ENCODE measurements around the gene HSPD1.
"Not testable (repeated sequence)": the region's sequence is repeated elsewhere in the genome, so short reads cannot be mapped to it uniquely, and the experiment has no call there.

HSPD1 gene

DNA sequence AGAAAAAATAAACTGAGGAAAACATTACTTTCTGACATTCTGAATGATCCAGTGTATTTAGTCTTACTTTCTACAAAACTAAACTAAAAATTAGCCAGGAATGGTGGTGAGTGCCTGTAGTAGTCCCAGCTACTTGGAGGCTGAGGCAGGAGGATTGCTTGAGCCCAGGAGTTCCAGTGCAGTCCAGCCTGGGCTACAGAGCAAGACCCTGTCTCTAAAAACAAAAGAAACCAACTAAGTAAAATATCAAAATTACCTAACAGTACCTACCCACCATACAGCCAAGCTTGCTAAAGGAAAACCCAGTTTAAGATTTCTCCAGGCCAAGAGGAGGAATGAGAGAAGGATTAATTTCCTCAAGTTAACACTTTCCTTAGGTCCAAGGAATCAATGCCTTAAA is 2.9 kb downstream of the HSPD1 start:
- no peak for DNase-seq (ENCODE audit: low read depth)

- no peak for DNase-seq (ENCODE audit: low read depth)
These were observed 4.1 kb downstream of the HSPD1 start for GRCh38 chr2:197495433-197496134.

DNA sequence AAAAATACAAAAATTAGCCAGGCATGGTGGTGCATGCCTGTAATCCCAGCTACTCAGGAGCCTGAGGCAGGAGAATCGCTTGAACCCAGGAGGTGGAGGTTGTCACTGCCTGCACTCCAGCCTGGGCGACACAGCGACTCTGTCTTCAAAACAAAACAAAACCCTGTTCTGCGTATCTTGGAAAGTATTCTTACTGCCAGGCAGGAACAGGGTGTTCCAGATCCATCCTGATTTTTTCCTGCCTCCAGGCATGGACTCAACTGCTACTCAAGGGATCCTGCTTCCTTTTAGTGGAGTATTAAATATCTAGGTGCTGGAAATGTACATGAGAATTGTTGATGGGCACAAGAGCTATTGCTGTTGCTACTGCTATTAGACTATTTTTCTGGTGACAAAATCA is 12.3 kb downstream of the HSPD1 start:
- no peak for DNase-seq (ENCODE audit: low read depth)

DNA sequence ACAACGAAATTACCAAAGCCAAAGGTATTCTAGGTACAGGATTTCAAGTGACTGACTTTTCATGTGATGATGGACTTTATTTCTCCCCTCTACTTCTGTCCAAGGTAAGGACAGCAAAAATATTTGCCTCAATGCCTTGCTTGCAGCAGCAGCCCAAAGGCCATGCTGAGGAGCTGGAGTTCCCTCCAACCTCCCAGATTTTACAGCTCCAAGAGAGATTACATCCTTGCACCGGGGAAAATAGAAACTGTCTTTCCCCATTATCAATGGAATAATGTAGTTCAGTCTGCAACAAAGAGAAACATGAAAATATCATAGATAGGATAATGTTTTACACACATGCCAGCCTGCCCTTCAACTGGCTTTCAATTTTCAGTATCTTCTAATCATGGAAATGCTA is 13.5 kb downstream of the HSPD1 start:
- no peak for DNase-seq (ENCODE audit: low read depth)

DNA sequence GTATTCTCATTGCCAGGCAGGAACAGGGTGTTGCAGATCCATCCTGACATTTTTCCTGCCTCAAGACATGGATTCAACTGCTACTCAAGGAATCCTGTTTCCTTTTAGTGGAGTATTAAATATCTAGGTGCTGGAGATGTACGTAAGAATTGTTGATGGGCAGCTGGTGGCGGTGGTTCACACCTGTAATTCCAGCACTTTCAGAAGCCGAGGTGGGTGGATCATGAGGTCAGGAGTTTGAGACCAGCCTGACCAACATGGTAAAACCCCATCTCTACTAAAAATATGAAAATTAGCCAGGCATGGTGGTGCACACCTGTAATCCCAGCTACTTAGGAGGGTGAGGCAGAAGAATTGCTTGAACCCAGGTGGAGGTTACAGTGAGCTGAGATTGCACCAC is 15.4 kb downstream of the HSPD1 start:
- DNase-seq (ENCODE audit: low read depth), result not testable (repeated sequence)

- DNase-seq (ENCODE audit: low read depth), result no peak
These were observed 19.2 kb downstream of the HSPD1 start for GRCh38 chr2:197480165-197481036.

DNA sequence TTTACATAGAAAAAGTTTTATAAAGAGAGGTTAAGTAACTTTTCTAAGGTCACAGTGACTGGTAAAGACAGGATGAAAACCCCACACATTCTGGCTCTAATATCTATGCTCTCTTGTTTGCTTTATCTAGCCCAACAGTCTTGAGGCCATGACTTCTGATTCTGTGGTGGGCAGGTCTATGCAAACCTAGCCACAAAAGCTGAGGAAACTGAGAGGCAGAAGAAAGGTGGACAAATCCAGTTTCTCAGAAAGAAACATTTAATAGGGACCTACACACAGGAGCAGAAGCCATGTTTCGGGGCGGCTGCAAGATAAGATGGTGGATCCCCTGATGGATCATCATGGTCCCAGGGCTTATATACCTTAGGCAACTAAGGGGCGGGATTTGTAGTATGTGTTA is 21.8 kb downstream of the HSPD1 start:
- DNase-seq (ENCODE audit: low read depth), result no peak

DNA sequence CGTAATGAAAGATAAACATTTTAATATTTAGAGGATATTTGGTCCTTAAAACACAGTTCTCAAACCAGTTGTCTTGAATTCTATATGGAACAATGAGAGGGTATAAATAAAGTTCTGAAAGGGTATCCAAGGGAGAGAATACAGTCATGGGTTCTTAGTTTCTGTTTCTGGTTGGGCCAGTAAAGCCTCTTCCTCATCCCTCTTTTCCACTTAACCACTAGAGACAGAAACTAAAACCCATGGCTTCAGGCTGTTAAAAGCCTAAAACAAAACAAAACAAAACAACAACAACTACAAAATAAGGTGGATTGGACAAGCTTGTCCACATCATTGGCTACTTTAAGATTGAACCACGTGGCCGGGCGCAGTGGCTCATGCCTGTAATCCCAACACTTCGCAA is 27.5 kb downstream of the HSPD1 start:
- no peak for DNase-seq (ENCODE audit: low read depth)

GRCh38 chr2:197464175-197464574 is 35.5 kb downstream of the HSPD1 start:
- DNase-seq (ENCODE audit: low read depth), result no peak

DNA sequence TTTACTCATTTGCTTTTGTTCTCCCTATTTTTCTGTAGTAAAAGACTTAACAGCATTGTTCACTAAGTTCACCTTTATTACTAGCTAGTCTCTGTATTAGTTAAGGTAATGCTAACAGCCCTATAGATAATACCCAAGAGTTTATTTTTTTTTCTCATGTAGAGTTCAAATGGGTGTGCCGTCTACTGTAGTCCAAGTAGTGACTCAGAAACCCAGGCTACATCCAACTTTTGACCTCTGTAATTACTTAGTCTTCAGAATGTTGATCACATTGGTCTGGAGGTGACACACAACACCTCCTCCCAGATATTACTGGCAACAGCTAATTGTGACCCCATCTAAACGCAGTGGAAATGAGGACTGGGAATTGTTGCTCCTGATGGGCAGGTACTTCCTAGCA is 38.6 kb downstream of the HSPD1 start:
- no peak for DNase-seq (ENCODE audit: low read depth)

GRCh38 chr2:197460649-197461048 is 39.0 kb downstream of the HSPD1 start:
- DNase-seq (ENCODE audit: low read depth), result no peak

DNA sequence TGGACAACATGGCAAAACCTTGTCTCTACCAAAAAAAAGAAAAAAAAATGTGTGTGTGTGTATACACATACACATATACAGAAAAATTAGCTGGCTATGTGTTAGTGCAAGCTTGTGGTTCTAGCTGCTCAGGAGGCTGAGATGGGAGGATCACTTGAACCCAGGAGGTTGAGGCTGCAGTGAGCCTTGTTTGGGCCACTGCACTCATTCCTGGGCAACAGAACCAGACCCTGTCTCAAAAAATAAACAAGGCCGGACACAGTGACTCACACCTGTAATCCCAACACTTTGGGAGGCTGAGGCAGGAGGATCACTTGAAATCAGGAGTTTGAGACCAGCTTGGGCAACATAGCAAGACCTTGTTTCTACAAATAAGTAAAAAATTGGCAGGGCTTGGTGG is 44.2 kb downstream of the HSPD1 start:
- no peak for DNase-seq (ENCODE audit: low read depth)

- DNase-seq (ENCODE audit: low read depth), result no peak
These were observed 44.7 kb downstream of the HSPD1 start for GRCh38 chr2:197454923-197455322.

DNA sequence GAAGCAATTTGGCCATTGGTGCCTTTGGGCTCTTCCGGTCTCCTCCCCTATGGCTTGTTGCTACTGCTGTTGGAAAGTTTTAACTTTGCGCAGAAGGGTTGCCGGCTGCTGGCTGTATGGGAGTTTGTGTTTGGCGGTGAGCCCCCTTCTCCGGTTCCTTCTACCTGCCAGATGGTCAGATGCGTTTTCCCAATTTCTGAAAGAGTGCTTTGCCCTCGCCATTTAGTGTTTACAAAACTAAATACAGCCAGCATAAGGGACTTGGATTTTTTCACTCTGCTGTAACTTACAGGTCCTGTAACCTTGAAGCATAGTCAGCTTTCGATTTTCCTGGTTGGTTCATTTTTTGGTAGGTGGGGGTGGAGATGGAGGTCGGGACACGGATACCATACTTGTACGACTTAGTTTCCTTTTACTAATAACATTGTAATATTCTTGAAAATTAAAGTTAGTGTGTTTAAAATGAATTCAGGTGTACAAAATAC is 45.7 kb downstream of the HSPD1 start:
- DNase-seq (ENCODE audit: low read depth), result no peak

DNA sequence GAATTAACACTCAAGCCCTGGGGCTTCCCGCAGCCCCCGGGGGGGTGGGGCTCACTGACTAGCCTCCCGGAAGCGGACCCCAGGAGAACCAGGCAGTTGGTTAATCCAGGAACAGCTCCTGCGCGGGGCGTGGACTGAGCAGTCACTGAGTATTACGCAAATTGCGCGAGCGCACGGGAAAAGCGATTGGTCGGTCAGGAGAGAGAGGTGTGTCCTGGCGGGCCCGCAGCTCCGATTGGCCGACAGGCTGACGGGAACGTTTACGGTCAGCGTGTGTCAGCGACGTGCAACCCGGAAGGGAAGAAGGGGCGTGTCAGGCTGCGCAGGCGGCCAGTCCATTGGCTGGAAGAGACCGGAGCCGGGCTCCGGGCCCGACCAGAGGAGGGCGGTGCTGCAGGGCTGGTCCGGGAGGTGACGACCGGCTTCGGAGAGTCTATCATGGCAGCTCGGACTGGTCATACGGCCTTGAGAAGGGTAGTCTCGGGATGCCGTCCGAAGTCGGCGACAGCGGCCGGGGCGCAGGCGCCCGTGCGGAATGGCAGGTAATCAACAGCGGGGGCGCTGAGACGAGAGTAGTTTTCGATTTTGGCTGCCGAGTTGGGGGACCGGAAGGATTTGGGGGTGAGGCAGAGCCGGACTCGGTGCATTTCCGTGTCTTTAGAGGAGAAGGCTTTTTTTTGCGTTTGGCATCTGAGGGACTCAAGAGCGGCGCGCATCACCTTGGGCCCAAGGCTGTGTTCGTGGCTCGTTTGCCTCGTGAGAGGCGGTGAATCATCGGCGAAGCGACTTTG is 46.3 kb downstream of the HSPD1 start, which contains the start of gene COQ10B:
COQ10B (plus strand) TSS at position 430 of the 791 bp plus-strand sequence; CDS start at position 439, 9 bp downstream.
- peak; percentile 98 for DNase-seq (ENCODE audit: low read depth)

- DNase-seq (ENCODE audit: low read depth), result no peak
These were observed 46.9 kb downstream of the HSPD1 start for GRCh38 chr2:197452754-197453122.

- DNase-seq (ENCODE audit: low read depth), result not testable (repeated sequence)
These were observed 48.7 kb downstream of the HSPD1 start for GRCh38 chr2:197450935-197451358.

DNA sequence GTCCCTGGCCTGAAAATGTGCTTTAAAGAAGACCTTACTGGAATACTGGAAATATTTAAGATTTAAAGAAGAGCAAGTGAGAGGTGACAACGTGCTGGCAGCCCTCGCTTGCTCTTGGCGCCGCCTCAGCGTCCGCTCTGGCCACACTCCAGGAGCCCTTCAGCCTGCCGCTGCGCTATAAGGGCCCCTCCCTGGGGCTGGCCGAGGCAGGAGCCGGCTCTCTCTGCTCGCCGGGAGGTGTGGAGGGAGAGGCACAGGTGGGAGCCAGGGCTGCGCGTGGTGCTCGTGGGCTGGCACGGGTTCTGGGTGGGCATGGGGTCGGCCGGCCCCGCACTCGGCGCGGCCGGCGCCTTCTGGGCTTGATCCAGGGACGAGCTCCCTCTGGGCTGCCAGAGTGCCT is 49.2 kb downstream of the HSPD1 start:
- no peak for DNase-seq (ENCODE audit: low read depth)

- no peak for DNase-seq (ENCODE audit: low read depth)
These were observed 52.8 kb downstream of the HSPD1 start for GRCh38 chr2:197446844-197447243.

GRCh38 chr2:197445746-197446145 is 53.9 kb downstream of the HSPD1 start:
- no peak for DNase-seq (ENCODE audit: low read depth)

GRCh38 chr2:197442857-197443256 is 56.8 kb downstream of the HSPD1 start:
- no peak for DNase-seq (ENCODE audit: low read depth)

- DNase-seq (ENCODE audit: low read depth), result no peak
These were observed 62.3 kb downstream of the HSPD1 start for GRCh38 chr2:197437380-197437779.

Measured in activated T-helper 1 cell treated with Interleukin-2 at 50 U/mL for 16 hours (primary cell).